Endothelial cell of umbilical vein (primary cell): ENCODE results near the gene MDP1. TPM values are rescaled to one million over a fixed set of nuclear protein-coding genes. Genes with fewer than 3 reads are reported as not detected.
"Not testable (repeated sequence)": the region's sequence is repeated elsewhere in the genome, so short reads cannot be mapped to it uniquely, and the experiment has no call there.

Source experiments
- BruUV-seq: library from RNA; stranded (reverse); fragments of 400-500 nt; replicated peaks from 2 replicates; lab custom pipeline; 2021; lab: Mats Ljungman, UMichigan
- CTCF ChIA-PET: fragments of 300-600, 350-600 bp; sonication (Branson Sonifier 250); formaldehyde crosslinking; loops from one replicate; lab custom pipeline; 2021; ENCODE audit warnings: antibody characterized with exemption, inconsistent platforms; lab: Charles Lee
- POLR2A ChIA-PET: fragments of 300-600, 350-600 bp; sonication (Branson Sonifier 250); formaldehyde crosslinking; loops from one replicate; lab custom pipeline; 2021; ENCODE audit warnings: antibody characterized with exemption, inconsistent platforms; lab: Charles Lee
- DNase-seq: peaks from one replicate; pipeline ENCODE4 v3.0.0-alpha.2; 2011; ENCODE audit warnings: low read depth, low spot score
- FAIRE-seq: peaks from 2 replicates; lab custom pipeline; 2011; peaks lifted over from hg19 to GRCh38; lab: Jason Lieb, UNC
- H2AFZ ChIP-seq: 2 replicates; pipeline ENCODE4 v1.6.0; 2012; ENCODE audit warnings: low read depth, low read length, control low read depth, inconsistent platforms
- H3K27ac ChIP-seq: 2 replicates; pipeline ENCODE4 v1.5.1; 2011; ENCODE audit warnings: low read depth, mild to moderate bottlenecking, control low read depth, low read length, moderate library complexity; ENCODE audit not compliant: insufficient read depth
- H3K27me3 ChIP-seq, 2 experiments: 2 replicates each; pipeline versions ENCODE4 v1.6.0 to v1.6.1; 2011; ENCODE audit warnings: low read length in 2 of 2, mixed read lengths in 1 of 2; ENCODE audit not compliant: control insufficient read depth in 2 of 2, insufficient read depth in 2 of 2
- H3K36me3 ChIP-seq, 2 experiments: 2 replicates in 1 of 2; 3 replicates in 1 of 2; pipeline ENCODE4 v1.5.1; 2011; ENCODE audit warnings: low read length in 2 of 2, mild to moderate bottlenecking in 1 of 2, moderate library complexity in 1 of 2; ENCODE audit not compliant: control insufficient read depth in 2 of 2, insufficient read depth in 2 of 2; ENCODE audit errors: extremely low read depth in 1 of 2
- H3K4me1 ChIP-seq: 3 replicates; pipeline ENCODE4 v1.5.1; 2011; ENCODE audit warnings: mild to moderate bottlenecking, low read length; ENCODE audit not compliant: control insufficient read depth, insufficient read depth; ENCODE audit errors: extremely low read depth
- H3K4me2 ChIP-seq: 2 replicates; pipeline ENCODE4 v1.6.1; 2011; ENCODE audit warnings: low read length, control low read depth, mixed read lengths; ENCODE audit not compliant: insufficient read depth
- H3K4me3 ChIP-seq, 3 experiments: fragments of 200-600 bp in 1 of 3; sonication (generic), shearing (Covaris generic) in 1 of 3; replicated peaks in 1 of 3; 2 replicates each; pipeline ENCODE4 v1.5.1; 2011 to 2016; ENCODE audit warnings: control low read depth in 3 of 3, low read length in 3 of 3, mild to moderate bottlenecking in 2 of 3, inconsistent platforms in 1 of 3, low read depth in 1 of 3, moderate library complexity in 1 of 3; ENCODE audit not compliant: insufficient read depth in 1 of 3
- H3K79me2 ChIP-seq: 2 replicates; pipeline ENCODE4 v1.6.0; 2012; ENCODE audit warnings: low read length, inconsistent platforms; ENCODE audit not compliant: control insufficient read depth, insufficient read depth
- H3K9ac ChIP-seq: replicated peaks from 2 replicates; pipeline ENCODE3; 2011; ENCODE audit warnings: low read length, control low read depth; ENCODE audit not compliant: insufficient read depth; ENCODE audit errors: extremely low read depth
- H3K9me1 ChIP-seq: replicated peaks from 3 replicates; pipeline ENCODE4 v1.6.0; 2011; ENCODE audit warnings: mild to moderate bottlenecking, low read length; ENCODE audit not compliant: control insufficient read depth, insufficient read depth; ENCODE audit errors: extremely low read depth
- H3K9me3 ChIP-seq: replicated peaks from 2 replicates; pipeline ENCODE4 v1.5.1; 2012; ENCODE audit warnings: low read length, inconsistent platforms; ENCODE audit not compliant: control insufficient read depth, insufficient read depth
- H4K20me1 ChIP-seq: replicated peaks from 2 replicates; pipeline ENCODE3; 2011; ENCODE audit warnings: mild to moderate bottlenecking, low read length; ENCODE audit not compliant: control insufficient read depth, insufficient read depth; ENCODE audit errors: extremely low read depth
- CTCF ChIP-seq, 2 donors: IDR thresholded peaks; 1 replicate in 1 of 2; 2 replicates in 1 of 2; pipeline ENCODE4 v1.5.1; 2011; ENCODE audit warnings: low read length in 2 of 2, mild to moderate bottlenecking in 2 of 2, moderate library complexity in 2 of 2, control low read depth in 1 of 2, inconsistent platforms in 1 of 2, low read depth in 1 of 2; ENCODE audit not compliant: insufficient read depth in 1 of 2; ENCODE audit errors: extremely low read depth in 1 of 2
- FOS ChIP-seq: IDR thresholded peaks from 2 replicates; pipeline ENCODE4 v1.6.1; 2011; ENCODE audit warnings: mild to moderate bottlenecking, low read length, moderate library complexity, borderline replicate concordance; ENCODE audit not compliant: insufficient read depth
- GATA2 ChIP-seq: IDR thresholded peaks from 2 replicates; pipeline ENCODE4 v1.7.0; 2011; ENCODE audit warnings: low read depth, mild to moderate bottlenecking, moderate library complexity, mixed read lengths, low read length; ENCODE audit not compliant: insufficient read length, insufficient read depth
- JUN ChIP-seq: IDR thresholded peaks from 2 replicates; pipeline ENCODE4 v1.6.1; 2011; ENCODE audit warnings: borderline replicate concordance, low read depth; ENCODE audit not compliant: insufficient read length, insufficient read depth
- POLR2AphosphoS5 ChIP-seq: IDR thresholded peaks from 2 replicates; pipeline ENCODE4 v1.6.1; 2012; ENCODE audit warnings: low read depth, mild to moderate bottlenecking, control low read depth, low read length, moderate library complexity; ENCODE audit not compliant: insufficient read depth
- dilution Hi-C: fragments of 300-500 bp; cut with MboI; formaldehyde crosslinking; loops from one replicate; pipeline ENCODE4 v1.15.0; 2019; ENCODE audit warnings: low sequenced_read_pairs; ENCODE audit not compliant: extremely low pct_ligation_motif_present
- intact Hi-C: fragments of 100-400 bp; cut with micrococcal nuclease; formaldehyde crosslinking; loops from one replicate; pipeline ENCODE4 v1.10.0; 2022
- polyA plus RNA-seq, 4 experiments: library from polyadenylated mRNA; depleted of rRNA in 3 of 4; stranded (reverse) in 3 of 4; unstranded in 1 of 4; fragments of >200 nt; gene quantifications; 2 replicates each; pipeline versions ENCODE4 v1.2.1 to v1.2.3, GENCODE V29; 2011 to 2012; ENCODE audit warnings: missing spikeins in 1 of 4
- total RNA-seq: library from RNA; stranded (reverse); gene quantifications from 2 replicates; pipeline ENCODE4 v1.2.3, GENCODE V29; 2021

MDP1 gene
- total and polyA plus RNA-seq, 2 donors (not counting 3 experiments of a cell fraction or from before 2014, with no cell fraction given): 8.1 to 22.7 TPM

- POLR2A ChIA-PET: interaction anchor here (0.6 to 3.1 kb wide), 3 partner anchors 10 to 22 kb away, joined by 3 to 21 read pairs (median 4); partner anchors contain the start of genes CHMP4A and MDP1
- CTCF ChIA-PET: interaction anchor here (1.0 to 2.5 kb wide), 7 partner anchors 9 to 83 kb away, joined by 3 to 23 read pairs (median 8); partner anchors contain the start of genes CHMP4A, CIDEB, MDP1 and TINF2
- intact Hi-C loops (loop anchor here (1.0 kb wide), 5 partner anchors 8 to 47 kb away; partner anchors contain the start of genes CHMP4A, GMPR2, NEDD8 and RABGGTA), dilution Hi-C loops (no loop called here)
- Histone ChIP-seq H3K9me3 (no peaks in the 10 kb centered on the region), H3K36me3 (peaks cover 0 to 6% of the 10 kb centered on the region in 2 experiments), H3K4me3 (no peak overlapping the region), H3K79me2 (peaks cover 75% of the 10 kb centered on the region), H3K9me1 (no peaks in the 10 kb centered on the region), H3K9ac (peak overlapping the region; percentile 73), H3K27me3 (no peaks in the 10 kb centered on the region), H3K4me2 (peak overlapping the region; percentile 56), H3K27ac (peak overlapping the region; percentile 99), H3K4me1 (peaks cover 28% of the 10 kb centered on the region), H4K20me1 (no peaks in the 10 kb centered on the region), H2AFZ (no peak overlapping the region)
- DNase-seq (peak; percentile 95), FAIRE-seq (peak; percentile 88)
- no TSS peak for BruUV-seq
- TF ChIP-seq FOS: peak; percentile 83
- no peak for TF ChIP-seq CTCF (IDR thresholded peaks at IDR 0.05; ENCODE audit: extremely low read depth in 1 of 2, insufficient read depth in 1 of 2, low read depth in 1 of 2, low read length in 2 of 2)
- peak; percentile 94 for TF ChIP-seq GATA2
- peak; percentile 78 for TF ChIP-seq POLR2AphosphoS5
- TF ChIP-seq JUN: peak; percentile 93
Observed at GRCh38 chr14:24224618-24225071, 8.8 kb upstream of the MDP1 start.

DNA sequence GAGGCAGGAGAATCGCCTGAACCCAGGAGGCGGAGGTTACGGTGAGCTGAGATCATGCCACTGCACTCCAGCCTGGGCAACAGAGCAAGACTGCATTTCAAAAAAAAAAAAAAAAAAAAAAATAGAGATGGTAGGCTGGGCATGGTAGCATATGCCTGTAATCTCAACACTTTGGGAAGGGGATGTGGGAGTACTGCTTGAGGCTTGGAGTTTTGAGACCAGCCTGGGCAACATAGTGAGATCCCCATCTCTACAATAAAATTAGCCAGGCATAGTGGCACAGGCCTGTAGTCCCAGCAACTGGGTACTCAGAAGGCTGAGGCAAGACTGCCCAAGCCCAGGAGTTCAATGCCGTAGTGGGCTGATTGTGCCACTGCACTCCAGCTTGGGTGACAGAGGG, 7.1 kb upstream of the MDP1 start:
- H3K4me3 ChIP-seq, H4K20me1 ChIP-seq, DNase-seq, H3K36me3 ChIP-seq, H3K9ac ChIP-seq, H3K9me1 ChIP-seq, BruUV-seq, H3K4me2 ChIP-seq, CTCF ChIA-PET, H3K9me3 ChIP-seq, FAIRE-seq, intact Hi-C loops, H3K27me3 ChIP-seq, H2AFZ ChIP-seq, dilution Hi-C loops: not testable (repeated sequence)
- Histone ChIP-seq H3K27ac (peak overlapping the region; percentile 56), H3K79me2 (peaks cover 69% of the 10 kb centered on the region), H3K4me1 (peaks cover 28% of the 10 kb centered on the region)
- POLR2A ChIA-PET: interaction anchor here (0.6 kb wide), 1 partner anchor 9 kb away, joined by 3 read pairs; no protein-coding TSS in a partner anchor
